Measurements from ENCODE around the gene PNPLA2. TPM values are rescaled to one million over a fixed set of nuclear protein-coding genes. Genes with fewer than 3 reads are reported as not detected.

PNPLA2 gene
- total RNA-seq, 2 experiments from 2014 or later = 19.8 to 41.2 TPM

DNA sequence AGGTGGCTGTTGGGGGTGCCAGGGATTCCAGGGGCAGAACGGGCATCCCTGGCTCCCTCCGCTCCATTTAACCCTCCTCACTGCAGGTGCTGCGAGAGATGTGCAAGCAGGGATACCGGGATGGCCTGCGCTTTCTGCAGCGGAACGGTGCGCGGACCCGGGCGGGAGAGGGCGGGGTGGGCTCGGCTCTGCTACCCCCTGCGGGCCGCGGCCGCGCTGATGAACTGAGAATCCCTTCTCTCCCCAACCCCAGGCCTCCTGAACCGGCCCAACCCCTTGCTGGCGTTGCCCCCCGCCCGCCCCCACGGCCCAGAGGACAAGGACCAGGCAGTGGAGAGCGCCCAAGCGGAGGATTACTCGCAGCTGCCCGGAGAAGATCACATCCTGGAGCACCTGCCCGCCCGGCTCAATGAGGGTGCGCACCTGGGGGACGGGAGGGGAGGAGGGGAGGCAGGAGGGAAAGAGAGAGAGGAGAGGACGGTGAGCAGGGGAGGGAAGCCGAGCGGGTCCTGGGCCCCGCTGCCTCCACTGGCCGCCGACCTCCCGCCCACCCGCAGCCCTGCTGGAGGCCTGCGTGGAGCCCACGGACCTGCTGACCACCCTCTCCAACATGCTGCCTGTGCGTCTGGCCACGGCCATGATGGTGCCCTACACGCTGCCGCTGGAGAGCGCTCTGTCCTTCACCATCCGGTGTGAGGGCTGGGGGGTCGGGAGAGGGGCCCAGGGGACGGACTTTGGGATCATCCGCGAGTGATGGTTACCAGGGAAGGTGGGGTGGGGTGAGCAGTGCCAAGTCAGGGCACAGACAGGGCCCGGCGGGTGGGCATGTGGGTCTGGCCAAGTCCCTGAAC lies 5.0 kb downstream of the PNPLA2 start:
- Histone ChIP-seq H3K79me2 (ENCODE audit: insufficient read depth, low read depth, low read length) (no peaks in the 10 kb centered on the region), H4K20me1 (ENCODE audit: insufficient read depth, low read length) (no peaks in the 10 kb centered on the region), H3K9me2 (ENCODE audit: insufficient read depth, low read length) (no peaks in the 10 kb centered on the region), H3K4me1 (ENCODE audit: insufficient read depth, low read length, poor library complexity, severe bottlenecking) (peaks cover 33% of the 10 kb centered on the region), H3K9me3 (ENCODE audit: low read length) (no peaks in the 10 kb centered on the region), H3K4me3 (ENCODE audit: low read depth, low read length, poor library complexity, severe bottlenecking) (no peak overlapping the region), H3K4me2 (ENCODE audit: low read length) (no peak overlapping the region), H2AFZ (ENCODE audit: low read length) (no peak overlapping the region), H3K27ac (ENCODE audit: low read depth, low read length, poor library complexity, severe bottlenecking) (no peak overlapping the region), H3K36me3 (ENCODE audit: insufficient read depth, low read length) (no peaks in the 10 kb centered on the region)
- intact Hi-C loops (cut with micrococcal nuclease; ENCODE audit: unreplicated experiment) = no loop called here
- BruUV-seq (replicated peaks) = no TSS peak
- POLR2A ChIA-PET = no interaction called here
- CTCF ChIA-PET (ENCODE audit: unreplicated experiment) = no interaction called here
- TF ChIP-seq, protein P1, sequence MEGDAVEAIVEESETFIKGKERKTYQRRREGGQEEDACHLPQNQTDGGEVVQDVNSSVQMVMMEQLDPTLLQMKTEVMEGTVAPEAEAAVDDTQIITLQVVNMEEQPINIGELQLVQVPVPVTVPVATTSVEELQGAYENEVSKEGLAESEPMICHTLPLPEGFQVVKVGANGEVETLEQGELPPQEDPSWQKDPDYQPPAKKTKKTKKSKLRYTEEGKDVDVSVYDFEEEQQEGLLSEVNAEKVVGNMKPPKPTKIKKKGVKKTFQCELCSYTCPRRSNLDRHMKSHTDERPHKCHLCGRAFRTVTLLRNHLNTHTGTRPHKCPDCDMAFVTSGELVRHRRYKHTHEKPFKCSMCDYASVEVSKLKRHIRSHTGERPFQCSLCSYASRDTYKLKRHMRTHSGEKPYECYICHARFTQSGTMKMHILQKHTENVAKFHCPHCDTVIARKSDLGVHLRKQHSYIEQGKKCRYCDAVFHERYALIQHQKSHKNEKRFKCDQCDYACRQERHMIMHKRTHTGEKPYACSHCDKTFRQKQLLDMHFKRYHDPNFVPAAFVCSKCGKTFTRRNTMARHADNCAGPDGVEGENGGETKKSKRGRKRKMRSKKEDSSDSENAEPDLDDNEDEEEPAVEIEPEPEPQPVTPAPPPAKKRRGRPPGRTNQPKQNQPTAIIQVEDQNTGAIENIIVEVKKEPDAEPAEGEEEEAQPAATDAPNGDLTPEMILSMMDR (conservative IDR thresholded peaks at IDR 0.05; ENCODE audit: low read length) = no peak
- no peak for TF ChIP-seq EZH2phosphoT487 (IDR thresholded peaks at IDR 0.05; ENCODE audit: borderline replicate concordance, low read depth, low read length)
- DNase-seq (ENCODE audit: low spot score) = no peak

DNA sequence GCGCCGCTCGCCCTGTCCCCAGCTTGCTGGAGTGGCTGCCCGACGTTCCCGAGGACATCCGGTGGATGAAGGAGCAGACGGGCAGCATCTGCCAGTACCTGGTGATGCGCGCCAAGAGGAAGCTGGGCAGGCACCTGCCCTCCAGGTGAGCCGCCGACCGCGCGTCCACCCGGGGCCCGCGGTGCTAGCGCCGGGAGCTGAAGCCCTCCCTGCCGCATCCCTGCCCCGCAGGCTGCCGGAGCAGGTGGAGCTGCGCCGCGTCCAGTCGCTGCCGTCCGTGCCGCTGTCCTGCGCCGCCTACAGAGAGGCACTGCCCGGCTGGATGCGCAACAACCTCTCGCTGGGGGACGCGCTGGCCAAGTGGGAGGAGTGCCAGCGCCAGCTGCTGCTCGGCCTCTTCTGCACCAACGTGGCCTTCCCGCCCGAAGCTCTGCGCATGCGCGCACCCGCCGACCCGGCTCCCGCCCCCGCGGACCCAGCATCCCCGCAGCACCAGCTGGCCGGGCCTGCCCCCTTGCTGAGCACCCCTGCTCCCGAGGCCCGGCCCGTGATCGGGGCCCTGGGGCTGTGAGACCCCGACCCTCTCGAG lies 5.7 kb downstream of the PNPLA2 start:
- ChIA-PET POLR2A (no interaction called here), CTCF (ENCODE audit: unreplicated experiment) (no interaction called here)
- H3K9me3 ChIP-seq (ENCODE audit: low read length) = no peaks in the 10 kb centered on the region
- no peak for DNase-seq (ENCODE audit: low spot score)
- intact Hi-C loops (cut with micrococcal nuclease; ENCODE audit: unreplicated experiment) = no loop called here
- no peak overlapping the region for H3K4me3 ChIP-seq (ENCODE audit: low read depth, low read length, poor library complexity, severe bottlenecking)
- H3K27ac ChIP-seq (ENCODE audit: low read depth, low read length, poor library complexity, severe bottlenecking) = no peak overlapping the region
- H3K4me1 ChIP-seq (ENCODE audit: insufficient read depth, low read length, poor library complexity, severe bottlenecking) = peaks cover 32% of the 10 kb centered on the region
- H3K9me2 ChIP-seq (ENCODE audit: insufficient read depth, low read length) = no peaks in the 10 kb centered on the region
- no peaks in the 10 kb centered on the region for H4K20me1 ChIP-seq (ENCODE audit: insufficient read depth, low read length)
- H3K79me2 ChIP-seq (ENCODE audit: insufficient read depth, low read depth, low read length) = no peaks in the 10 kb centered on the region
- no peak overlapping the region for H2AFZ ChIP-seq (ENCODE audit: low read length)
- TSS peak; percentile 52 for BruUV-seq (replicated peaks)
- no peak overlapping the region for H3K4me2 ChIP-seq (ENCODE audit: low read length)
- TF ChIP-seq, protein P1 (conservative IDR thresholded peaks at IDR 0.05; ENCODE audit: low read length) = no peak
- no peak for TF ChIP-seq EZH2phosphoT487 (IDR thresholded peaks at IDR 0.05; ENCODE audit: borderline replicate concordance, low read depth, low read length)
- H3K36me3 ChIP-seq (ENCODE audit: insufficient read depth, low read length) = no peaks in the 10 kb centered on the region

GRCh38 chr11:824942-825341 lies 6.2 kb downstream of the PNPLA2 start:
- ChIA-PET CTCF (ENCODE audit: unreplicated experiment) (no interaction called here), POLR2A (no interaction called here)
- Histone ChIP-seq H3K4me1 (ENCODE audit: insufficient read depth, low read length, poor library complexity, severe bottlenecking) (peaks cover 38% of the 10 kb centered on the region), H4K20me1 (ENCODE audit: insufficient read depth, low read length) (no peaks in the 10 kb centered on the region), H3K79me2 (ENCODE audit: insufficient read depth, low read depth, low read length) (no peaks in the 10 kb centered on the region), H3K27ac (ENCODE audit: low read depth, low read length, poor library complexity, severe bottlenecking) (no peak overlapping the region), H3K9me3 (ENCODE audit: low read length) (no peaks in the 10 kb centered on the region), H3K9me2 (ENCODE audit: insufficient read depth, low read length) (no peaks in the 10 kb centered on the region), H2AFZ (ENCODE audit: low read length) (no peak overlapping the region), H3K4me2 (ENCODE audit: low read length) (no peak overlapping the region), H3K36me3 (ENCODE audit: insufficient read depth, low read length) (no peaks in the 10 kb centered on the region), H3K4me3 (ENCODE audit: low read depth, low read length, poor library complexity, severe bottlenecking) (no peak overlapping the region)
- no peak for DNase-seq (ENCODE audit: low spot score)
- no TSS peak for BruUV-seq (replicated peaks)
- TF ChIP-seq, protein P1 (conservative IDR thresholded peaks at IDR 0.05; ENCODE audit: low read length) = no peak
- TF ChIP-seq EZH2phosphoT487 (IDR thresholded peaks at IDR 0.05; ENCODE audit: borderline replicate concordance, low read depth, low read length) = no peak
- intact Hi-C loops (cut with micrococcal nuclease; ENCODE audit: unreplicated experiment) = no loop called here
